Measurements from ENCODE around the gene MRPS18B. TPM values are rescaled to one million over a fixed set of nuclear protein-coding genes. Genes with fewer than 3 reads are reported as not detected.

Gene MRPS18B
- total RNA-seq, 4 donors from 2014 or later = 35.7 to 67.4 (median 43.0) TPM

GRCh38 chr6:30597315-30598144 is 20.1 kb upstream of the MRPS18B start:
- peak; percentile 97 for DNase-seq (ENCODE audit: low spot score)

DNA sequence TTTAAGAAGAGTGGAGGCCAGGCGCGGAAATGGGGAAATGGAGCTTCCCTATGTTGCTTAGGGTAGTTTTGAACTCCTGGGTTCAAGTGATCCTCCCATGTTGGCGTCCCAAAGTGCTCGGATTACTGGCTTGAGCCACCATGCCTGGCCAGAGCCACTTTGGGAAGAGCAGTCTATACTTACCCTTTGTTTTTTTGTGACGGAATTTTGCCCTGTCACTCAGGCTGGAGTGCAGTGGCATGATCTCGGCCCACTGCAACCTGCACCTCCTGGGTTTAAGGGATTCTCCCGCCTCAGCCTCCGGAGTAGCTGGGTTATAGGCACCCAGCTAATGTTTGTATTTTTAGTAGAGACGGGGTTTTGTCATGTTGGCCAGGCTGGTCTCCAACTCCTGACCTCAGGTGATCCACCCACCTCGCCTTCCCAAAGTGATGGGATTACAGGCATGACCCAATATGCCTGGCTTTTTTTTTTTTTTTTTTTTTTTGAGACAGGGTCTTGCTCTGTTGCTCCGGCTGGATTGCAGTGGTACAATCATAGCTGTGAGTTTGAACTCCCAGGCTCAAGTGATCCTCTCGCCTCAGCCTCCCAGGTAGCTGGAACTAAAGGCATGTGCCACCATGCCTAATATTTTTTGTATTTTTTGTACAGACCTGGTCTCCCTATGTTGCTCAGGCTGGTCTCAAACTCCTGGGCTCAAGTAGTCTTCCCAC is 18.6 kb upstream of the MRPS18B start:
- no peak for TF ChIP-seq CTCF (IDR thresholded peaks at IDR 0.05)
- DNase-seq (ENCODE audit: low spot score) = no peak
- no peak for ATAC-seq (ENCODE audit: low FRiP score)

More at GRCh38 chr6:30597315-30598144, 20.1 kb upstream of the MRPS18B start:
- ATAC-seq (ENCODE audit: low FRiP score) = peak; percentile 76
- TF ChIP-seq CTCF (IDR thresholded peaks at IDR 0.05) = peak in 1 of 3 donors; percentile 53

GRCh38 chr6:30599625-30600324 is 17.9 kb upstream of the MRPS18B start:
- no peak for DNase-seq (ENCODE audit: low spot score)
- no peak for ATAC-seq (ENCODE audit: low FRiP score)
- TF ChIP-seq CTCF (IDR thresholded peaks at IDR 0.05) = no peak

- DNase-seq (ENCODE audit: low spot score) = no peak
- no peak for TF ChIP-seq CTCF (IDR thresholded peaks at IDR 0.05)
- no peak for ATAC-seq (ENCODE audit: low FRiP score)
Observed at GRCh38 chr6:30600451-30600961, 17.1 kb upstream of the MRPS18B start.

- no peak for ATAC-seq (ENCODE audit: low FRiP score)
- TF ChIP-seq CTCF (IDR thresholded peaks at IDR 0.05) = no peak
- DNase-seq (ENCODE audit: low spot score) = no peak
Observed at GRCh38 chr6:30601436-30601814, 16.2 kb upstream of the MRPS18B start.

GRCh38 chr6:30601815-30602641 is 15.6 kb upstream of the MRPS18B start:
- DNase-seq (ENCODE audit: low spot score) = no peak
- ATAC-seq (ENCODE audit: low FRiP score) = no peak
- TF ChIP-seq CTCF (IDR thresholded peaks at IDR 0.05) = no peak

Data from omental fat pad (tissue), 4 donors.